Neuronal stem cell (in vitro differentiated cells): ENCODE measurements around the gene PRRT2.
A peak's percentile ranks its signal among the peaks of the same experiment; 100 is the strongest.

Experiments used
- DNase-seq: peaks from one replicate; pipeline ENCODE4 v3.0.0-alpha.2; 2013; ENCODE audit warnings: low spot score
- H2AFZ ChIP-seq: one replicate; pipeline ENCODE4 v1.6.1; 2013; ENCODE audit warnings: mild to moderate bottlenecking, low read length, inconsistent platforms
- H2AK5ac ChIP-seq: 2 replicates; pipeline ENCODE4 v1.6.1; 2013; ENCODE audit warnings: low read depth, mild to moderate bottlenecking, inconsistent platforms, low read length, moderate library complexity, mixed read lengths
- H2BK120ac ChIP-seq: 2 replicates; pipeline ENCODE4 v1.6.1; 2013; ENCODE audit warnings: low read depth, mild to moderate bottlenecking, inconsistent platforms, low read length, moderate library complexity, mixed read lengths
- H2BK12ac ChIP-seq: one replicate; pipeline ENCODE4 v1.6.1; 2013; ENCODE audit warnings: low read length, inconsistent platforms
- H2BK15ac ChIP-seq: 2 replicates; pipeline ENCODE4 v1.6.1; 2013; ENCODE audit warnings: mild to moderate bottlenecking, low read length, inconsistent platforms, mixed read lengths
- H2BK5ac ChIP-seq: one replicate; pipeline ENCODE4 v1.6.1; 2013; ENCODE audit warnings: inconsistent platforms, mild to moderate bottlenecking, low read length, moderate library complexity
- H3K14ac ChIP-seq: one replicate; pipeline ENCODE4 v1.6.1; 2013; ENCODE audit warnings: low read length, inconsistent platforms
- H3K18ac ChIP-seq: 2 replicates; pipeline ENCODE4 v1.6.1; 2013; ENCODE audit warnings: low read length, inconsistent platforms
- H3K23ac ChIP-seq: 2 replicates; pipeline ENCODE4 v1.6.1; 2013; ENCODE audit warnings: low read depth, mild to moderate bottlenecking, mixed read lengths, low read length, inconsistent platforms; ENCODE audit not compliant: poor library complexity
- H3K27ac ChIP-seq: replicated peaks from 3 replicates; pipeline ENCODE4 v1.5.1; 2013; ENCODE audit warnings: low read length, inconsistent platforms
- H3K27me3 ChIP-seq, 3 experiments: 2 replicates each; pipeline ENCODE4 v1.6.1; 2013; ENCODE audit warnings: low read length in 3 of 3, mild to moderate bottlenecking in 2 of 3, inconsistent platforms in 1 of 3, low read depth in 1 of 3, mixed read lengths in 1 of 3, moderate library complexity in 1 of 3; ENCODE audit not compliant: control insufficient read depth in 3 of 3, insufficient read depth in 3 of 3
- H3K36me3 ChIP-seq, 2 donors: replicated peaks in 1 of 2; 2 replicates each; pipeline ENCODE4 v1.6.1; 2013; ENCODE audit warnings: low read length in 2 of 2; ENCODE audit not compliant: control insufficient read depth in 2 of 2, insufficient read depth in 2 of 2
- H3K4ac ChIP-seq: 2 replicates; pipeline ENCODE4 v1.6.1; 2013; ENCODE audit warnings: inconsistent platforms, mild to moderate bottlenecking, low read length, moderate library complexity
- H3K4me1 ChIP-seq, 2 donors: 1 replicate in 1 of 2; 2 replicates in 1 of 2; pipeline ENCODE4 v1.6.1; 2013; ENCODE audit warnings: low read length in 2 of 2, low read depth in 1 of 2; ENCODE audit not compliant: control insufficient read depth in 2 of 2, insufficient read depth in 1 of 2
- H3K4me2 ChIP-seq: one replicate; pipeline ENCODE4 v1.6.1; 2013; ENCODE audit warnings: mild to moderate bottlenecking, low read length, inconsistent platforms; ENCODE audit not compliant: insufficient read depth, poor library complexity, severe bottlenecking
- H3K4me3 ChIP-seq, 2 donors: 2 replicates each; pipeline ENCODE4 v1.5.1; 2013; ENCODE audit warnings: low read length in 2 of 2, mild to moderate bottlenecking in 2 of 2, inconsistent platforms in 1 of 2, moderate library complexity in 1 of 2
- H3K79me1 ChIP-seq: one replicate; pipeline ENCODE4 v1.6.1; 2013; ENCODE audit warnings: low read depth, mild to moderate bottlenecking, inconsistent platforms, low read length, moderate library complexity
- H3K9ac ChIP-seq: one replicate; pipeline ENCODE4 v1.6.1; 2013; ENCODE audit warnings: mild to moderate bottlenecking, low read depth, low read length, inconsistent platforms; ENCODE audit not compliant: poor library complexity
- H3K9me3 ChIP-seq, 2 donors: replicated peaks in 1 of 2; 2 replicates each; pipeline versions ENCODE3 to v1.6.1; 2013; ENCODE audit warnings: low read length in 2 of 2, mild to moderate bottlenecking in 2 of 2, inconsistent platforms in 1 of 2, low read depth in 1 of 2, mixed read lengths in 1 of 2, moderate library complexity in 1 of 2; ENCODE audit not compliant: control insufficient read depth in 2 of 2, insufficient read depth in 1 of 2
- H4K8ac ChIP-seq: one replicate; pipeline ENCODE4 v1.6.1; 2013; ENCODE audit warnings: low read depth, mild to moderate bottlenecking, inconsistent platforms, low read length, moderate library complexity
- H4K91ac ChIP-seq: one replicate; pipeline ENCODE4 v1.6.1; 2013; ENCODE audit warnings: low read length, low read depth, mild to moderate bottlenecking, inconsistent platforms; ENCODE audit not compliant: poor library complexity
- whole genome bisulfite sequencing, 2 donors: extraction: QIAGEN DNeasy Blood & Tissue Kit; methylation state at CpG; one replicate each; pipeline ENCODE4 v1.1.7; 2013; ENCODE audit warnings: missing lambda C conversion rate in 2 of 2, mixed read lengths in 1 of 2; ENCODE audit not compliant: insufficient read length in 2 of 2, insufficient replicate concordance in 1 of 2; ENCODE audit errors: extremely low coverage in 2 of 2; 5-methylcytosine and 5-hydroxymethylcytosine counted together

Gene PRRT2

DNA sequence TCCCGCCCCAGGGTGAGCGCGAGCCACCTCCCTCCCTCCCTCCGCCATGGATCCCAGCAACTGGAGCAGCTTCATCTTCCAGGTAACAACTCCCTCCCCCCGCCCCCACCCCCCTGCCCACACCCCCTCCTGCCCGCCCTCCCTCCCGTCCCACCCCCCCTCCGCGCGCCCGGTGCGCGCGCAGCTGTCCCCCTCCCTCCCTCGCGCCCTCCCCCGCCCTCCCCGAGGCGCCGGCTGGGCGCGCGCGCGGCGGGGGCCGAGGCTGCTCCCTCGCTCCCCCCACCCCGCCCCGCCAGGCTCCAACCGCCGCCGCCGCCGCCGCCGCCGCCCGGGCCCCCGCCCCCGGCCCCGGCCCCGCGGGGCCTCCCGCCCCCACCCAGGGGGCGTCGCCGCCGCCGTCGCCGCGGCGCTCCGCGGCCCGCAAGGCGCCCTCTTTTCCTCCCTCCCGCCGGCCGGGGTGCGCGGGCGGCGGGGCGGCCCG lies 5.9 kb upstream of the PRRT2 start, which contains the start of gene MAZ:
Gene MAZ, plus strand, starts transcription at position 431 of the 481 bp plus-strand sequence. CDS start 173 bp downstream, outside the sequence.
- peaks cover 0 to 2% of the 10 kb centered on the region in 2 donors for H3K9me3 ChIP-seq
- peak within 1 kb of the TSS; percentile 66 for H3K4ac ChIP-seq
- peak within 1 kb of the TSS; percentile 85 for H2BK15ac ChIP-seq
- no peak within 1 kb of the TSS for H4K91ac ChIP-seq
- H2AFZ ChIP-seq: peak within 1 kb of the TSS; percentile 70
- peak within 1 kb of the TSS; percentile 87 for H2BK120ac ChIP-seq
- peak within 1 kb of the TSS; percentile 99 for H3K23ac ChIP-seq
- peak within 1 kb of the TSS; percentile 98 for H3K14ac ChIP-seq
- H2BK12ac ChIP-seq: peak within 1 kb of the TSS; percentile 33
- H3K9ac ChIP-seq: peak within 1 kb of the TSS; percentile 98
- peak within 1 kb of the TSS; percentile 98 for H2BK5ac ChIP-seq
- H3K27me3 ChIP-seq: no peaks in the 10 kb centered on the region
- H3K4me2 ChIP-seq: peak within 1 kb of the TSS; percentile 91
- H3K79me1 ChIP-seq: peaks cover 25% of the 10 kb centered on the region
- peak within 1 kb of the TSS; percentile 98 for H3K18ac ChIP-seq
- H4K8ac ChIP-seq: no peak within 1 kb of the TSS
- peak within 1 kb of the TSS; percentile 93 for H3K27ac ChIP-seq
- H3K4me3 ChIP-seq: peak within 1 kb of the TSS; percentile 71 to 93
- WGBS, 2 donors: no CpG with 5 or more reads among the region's 67 CpGs
- peaks cover 34 to 35% of the 10 kb centered on the region in 2 donors for H3K4me1 ChIP-seq
- no peak for DNase-seq
- peak within 1 kb of the TSS; percentile 99 for H2AK5ac ChIP-seq
- H3K36me3 ChIP-seq: peaks cover 46 to 72% of the 10 kb centered on the region in 2 donors

DNA sequence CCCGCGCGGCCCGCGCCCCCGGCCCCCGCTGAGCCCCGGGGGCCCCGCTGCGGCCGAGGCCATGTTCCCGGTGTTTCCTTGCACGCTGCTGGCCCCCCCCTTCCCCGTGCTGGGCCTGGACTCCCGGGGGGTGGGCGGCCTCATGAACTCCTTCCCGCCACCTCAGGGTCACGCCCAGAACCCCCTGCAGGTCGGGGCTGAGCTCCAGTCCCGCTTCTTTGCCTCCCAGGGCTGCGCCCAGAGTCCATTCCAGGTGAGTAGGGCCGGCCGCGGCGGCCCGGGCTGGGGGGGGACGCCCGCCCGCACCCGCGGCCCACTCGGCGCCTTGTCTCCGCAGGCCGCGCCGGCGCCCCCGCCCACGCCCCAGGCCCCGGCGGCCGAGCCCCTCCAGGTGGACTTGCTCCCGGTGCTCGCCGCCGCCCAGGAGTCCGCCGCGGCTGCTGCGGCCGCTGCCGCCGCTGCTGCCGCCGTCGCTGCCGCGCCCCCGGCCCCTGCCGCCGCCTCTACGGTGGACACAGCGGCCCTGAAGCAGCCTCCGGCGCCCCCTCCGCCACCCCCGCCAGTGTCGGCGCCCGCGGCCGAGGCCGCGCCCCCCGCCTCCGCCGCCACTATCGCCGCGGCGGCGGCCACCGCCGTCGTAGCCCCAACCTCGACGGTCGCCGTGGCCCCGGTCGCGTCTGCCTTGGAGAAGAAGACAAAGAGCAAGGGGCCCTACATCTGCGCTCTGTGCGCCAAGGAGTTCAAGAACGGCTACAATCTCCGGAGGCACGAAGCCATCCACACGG lies 5.2 kb upstream of the PRRT2 start:
- H3K18ac ChIP-seq: peak overlapping the region; percentile 98
- peaks cover 40 to 66% of the 10 kb centered on the region in 2 donors for H3K36me3 ChIP-seq
- peaks cover 37 to 40% of the 10 kb centered on the region in 2 donors for H3K4me1 ChIP-seq
- H3K27ac ChIP-seq: peak overlapping the region; percentile 93
- H3K4ac ChIP-seq: peak overlapping the region; percentile 66
- H3K9me3 ChIP-seq: peaks cover 0 to 2% of the 10 kb centered on the region in 2 donors
- H3K23ac ChIP-seq: peak overlapping the region; percentile 94
- no peak overlapping the region for H4K8ac ChIP-seq
- no CpG with 5 or more reads among the region's 99 CpGs for WGBS, 2 donors
- peaks cover 25% of the 10 kb centered on the region for H3K79me1 ChIP-seq
- peak overlapping the region; percentile 91 for H3K4me2 ChIP-seq
- peak overlapping the region; percentile 64 to 93 for H3K4me3 ChIP-seq
- peak overlapping the region; percentile 68 for H2AFZ ChIP-seq
- no peaks in the 10 kb centered on the region for H3K27me3 ChIP-seq
- H2AK5ac ChIP-seq: peak overlapping the region; percentile 99
- H4K91ac ChIP-seq: no peak overlapping the region
- H2BK5ac ChIP-seq: peak overlapping the region; percentile 96
- H2BK15ac ChIP-seq: peak overlapping the region; percentile 85
- no peak for DNase-seq
- H3K9ac ChIP-seq: peak overlapping the region; percentile 98
- peak overlapping the region; percentile 87 for H2BK120ac ChIP-seq
- peak overlapping the region; percentile 98 for H3K14ac ChIP-seq
- peak overlapping the region; percentile 33 for H2BK12ac ChIP-seq

DNA sequence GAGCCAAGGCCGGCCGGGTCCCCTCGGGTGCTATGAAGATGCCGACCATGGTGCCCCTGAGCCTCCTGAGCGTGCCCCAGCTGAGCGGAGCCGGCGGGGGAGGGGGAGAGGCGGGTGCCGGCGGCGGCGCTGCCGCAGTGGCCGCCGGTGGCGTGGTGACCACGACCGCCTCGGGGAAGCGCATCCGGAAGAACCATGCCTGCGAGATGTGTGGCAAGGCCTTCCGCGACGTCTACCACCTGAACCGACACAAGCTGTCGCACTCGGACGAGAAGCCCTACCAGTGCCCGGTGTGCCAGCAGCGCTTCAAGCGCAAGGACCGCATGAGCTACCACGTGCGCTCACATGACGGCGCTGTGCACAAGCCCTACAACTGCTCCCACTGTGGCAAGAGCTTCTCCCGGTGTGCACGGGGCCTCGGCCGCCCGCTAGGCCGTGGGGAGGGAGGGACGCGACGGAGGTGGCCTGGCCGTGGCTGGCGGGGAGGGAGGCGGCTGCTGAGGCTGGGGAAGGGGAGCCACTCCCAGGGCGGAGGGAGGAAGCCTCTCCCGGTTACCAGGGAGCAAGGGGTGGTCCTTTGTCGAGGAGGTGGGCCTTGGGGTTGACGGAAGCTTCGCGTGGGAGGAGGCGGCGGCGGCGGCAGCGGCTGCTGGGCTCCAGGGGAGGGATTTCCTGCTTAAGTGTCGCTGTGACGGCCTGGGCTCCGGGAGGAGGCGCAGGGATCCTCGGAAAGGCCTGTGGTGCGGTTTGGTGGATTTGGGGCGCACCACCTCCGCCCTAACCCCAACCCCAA lies 4.4 kb upstream of the PRRT2 start:
- H3K4me2 ChIP-seq: peak overlapping the region; percentile 91
- H3K4me1 ChIP-seq: peaks cover 37 to 40% of the 10 kb centered on the region in 2 donors
- H3K79me1 ChIP-seq: peaks cover 25% of the 10 kb centered on the region
- peak overlapping the region; percentile 85 for H2BK15ac ChIP-seq
- H4K8ac ChIP-seq: peak overlapping the region; percentile 10
- H2AFZ ChIP-seq: peak overlapping the region; percentile 15
- no peak overlapping the region for H4K91ac ChIP-seq
- H3K4me3 ChIP-seq: peak overlapping the region; percentile 64 to 93
- peak overlapping the region; percentile 98 for H3K14ac ChIP-seq
- H3K9ac ChIP-seq: peak overlapping the region; percentile 98
- DNase-seq: peak; percentile 77
- peak overlapping the region; percentile 33 for H2BK12ac ChIP-seq
- H3K23ac ChIP-seq: peak overlapping the region; percentile 92
- H3K36me3 ChIP-seq: peaks cover 35 to 58% of the 10 kb centered on the region in 2 donors
- no peaks in the 10 kb centered on the region for H3K27me3 ChIP-seq
- H3K9me3 ChIP-seq: peaks cover 0 to 2% of the 10 kb centered on the region in 2 donors
- H3K27ac ChIP-seq: peak overlapping the region; percentile 93
- H3K4ac ChIP-seq: peak overlapping the region; percentile 66
- peak overlapping the region; percentile 87 for H2BK120ac ChIP-seq
- peak overlapping the region; percentile 98 for H3K18ac ChIP-seq
- no CpG with 5 or more reads among the region's 69 CpGs for WGBS, 2 donors
- peak overlapping the region; percentile 99 for H2AK5ac ChIP-seq
- H2BK5ac ChIP-seq: peak overlapping the region; percentile 96
